Measurements from ENCODE around the gene SLC38A10.

Gene SLC38A10

DNA sequence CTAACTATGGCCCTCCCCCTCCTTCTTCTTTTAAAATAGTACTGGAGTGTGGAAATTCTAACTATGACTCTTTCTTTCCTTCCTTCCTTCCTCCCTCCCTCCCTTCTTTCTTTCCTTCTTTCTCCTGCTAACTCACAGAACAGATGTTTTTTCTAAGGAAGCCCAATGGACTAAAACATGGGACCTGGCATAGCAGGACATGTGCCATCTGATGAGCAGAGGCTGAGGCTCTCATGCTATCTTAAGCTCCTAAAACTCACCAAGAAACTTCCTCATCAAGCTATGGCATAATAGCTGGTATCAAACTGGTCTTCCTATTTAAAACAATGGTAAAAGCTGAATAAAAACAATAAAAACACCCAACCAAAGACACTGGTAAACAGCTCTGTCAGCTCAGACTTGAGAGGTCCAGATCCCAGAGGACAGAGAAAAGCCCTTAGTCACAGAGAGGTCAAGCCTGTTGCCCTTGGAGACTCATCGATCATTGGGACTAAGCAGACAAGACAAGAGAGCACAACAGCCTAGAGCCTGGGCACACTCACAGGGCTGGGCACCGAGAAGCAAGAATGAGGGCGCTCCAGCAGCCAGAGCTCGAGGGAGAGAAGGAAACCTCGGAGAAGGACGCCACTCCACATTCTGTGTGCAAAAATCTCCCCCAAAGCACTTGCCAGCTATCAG, 27.6 kb downstream of the SLC38A10 start:
- H3K9me3 ChIP-seq (ENCODE audit: control insufficient read depth, low read length) = no peaks in the 10 kb centered on the region
- H3K4me2 ChIP-seq (ENCODE audit: low read length, poor library complexity, severe bottlenecking) = no peak overlapping the region
- H3K4me3 ChIP-seq (ENCODE audit: insufficient read depth in 1 of 2, low read depth in 1 of 2, low read length in 2 of 2) = no peak overlapping the region
- H2BK12ac ChIP-seq (ENCODE audit: low read length in 2 of 2) = no peak overlapping the region
- H2BK15ac ChIP-seq (ENCODE audit: low read depth, poor library complexity, severe bottlenecking) = no peak overlapping the region
- no peak overlapping the region for H4K91ac ChIP-seq (ENCODE audit: low read length)
- H2BK120ac ChIP-seq (ENCODE audit: low read depth, low read length) = no peak overlapping the region
- H3K27ac ChIP-seq (ENCODE audit: low read length, poor library complexity, severe bottlenecking) = no peak overlapping the region
- H3K14ac ChIP-seq (ENCODE audit: low read length in 2 of 2) = no peak overlapping the region
- no peak overlapping the region for H2BK5ac ChIP-seq (ENCODE audit: low read depth, low read length, poor library complexity, severe bottlenecking)
- H3K4ac ChIP-seq (ENCODE audit: low read depth in 1 of 2, low read length in 2 of 2) = no peak overlapping the region
- H3K36me3 ChIP-seq (ENCODE audit: control insufficient read depth in 1 of 2, insufficient read depth in 2 of 2, low read depth in 1 of 2, low read length in 2 of 2) = peaks cover 66 to 68% of the 10 kb centered on the region in 2 experiments
- peak; percentile 37 for DNase-seq
- no peak overlapping the region for H3K9ac ChIP-seq (ENCODE audit: low read length)
- no peak overlapping the region for H2AFZ ChIP-seq (ENCODE audit: low read depth, low read length)
- H2AK5ac ChIP-seq (ENCODE audit: low read length, severe bottlenecking) = no peak overlapping the region
- H3K27me3 ChIP-seq (ENCODE audit: control insufficient read depth in 1 of 2, insufficient read depth in 1 of 2, low read length in 2 of 2) = no peaks in the 10 kb centered on the region
- H3K18ac ChIP-seq (ENCODE audit: low read depth in 1 of 2, low read length in 2 of 2) = no peak overlapping the region
- peaks cover 9% of the 10 kb centered on the region for H3K4me1 ChIP-seq (ENCODE audit: control insufficient read depth, insufficient read depth, low read depth, low read length)
- no peak overlapping the region for H3K23ac ChIP-seq (ENCODE audit: low read length in 2 of 2)
- peaks cover 21% of the 10 kb centered on the region for H3K79me1 ChIP-seq (replicated peaks; ENCODE audit: low read length, poor library complexity, severe bottlenecking)
- H4K8ac ChIP-seq (ENCODE audit: low read length) = no peak overlapping the region
- WGBS = 89% methylated on average over 6 of the region's 6 CpGs

DNA sequence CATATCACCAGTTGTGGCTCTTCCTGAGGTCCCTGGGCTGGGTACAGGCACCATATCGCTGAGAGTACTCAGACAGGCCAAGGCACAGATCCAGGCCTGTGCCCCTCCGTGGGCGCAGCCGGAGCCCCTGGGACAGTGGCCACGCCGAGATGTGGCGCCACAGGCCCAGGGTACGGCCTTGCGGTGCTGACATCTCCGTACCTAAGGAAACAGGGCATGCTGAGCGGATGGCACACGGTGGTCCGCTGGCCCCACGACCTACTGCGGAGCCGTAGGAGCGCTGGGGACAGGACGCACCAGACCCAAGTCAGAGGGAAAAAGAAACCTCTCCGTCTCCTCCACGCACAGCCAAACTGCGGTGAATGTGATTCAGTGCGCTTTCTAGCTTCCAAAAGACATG, 29.5 kb downstream of the SLC38A10 start:
- Histone ChIP-seq H3K36me3 (ENCODE audit: control insufficient read depth in 1 of 2, insufficient read depth in 2 of 2, low read depth in 1 of 2, low read length in 2 of 2) (peaks cover 66 to 71% of the 10 kb centered on the region in 2 experiments), H2BK120ac (ENCODE audit: low read depth, low read length) (no peak overlapping the region), H2AK5ac (ENCODE audit: low read length, severe bottlenecking) (no peak overlapping the region), H4K8ac (ENCODE audit: low read length) (no peak overlapping the region), H3K14ac (ENCODE audit: low read length in 2 of 2) (no peak overlapping the region), H3K4me1 (ENCODE audit: control insufficient read depth, insufficient read depth, low read depth, low read length) (peaks cover 7% of the 10 kb centered on the region), H3K23ac (ENCODE audit: low read length in 2 of 2) (no peak overlapping the region), H2BK15ac (ENCODE audit: low read depth, poor library complexity, severe bottlenecking) (no peak overlapping the region), H3K27me3 (ENCODE audit: control insufficient read depth in 1 of 2, insufficient read depth in 1 of 2, low read length in 2 of 2) (no peaks in the 10 kb centered on the region), H4K91ac (ENCODE audit: low read length) (no peak overlapping the region), H2BK5ac (ENCODE audit: low read depth, low read length, poor library complexity, severe bottlenecking) (no peak overlapping the region), H3K4me3 (ENCODE audit: insufficient read depth in 1 of 2, low read depth in 1 of 2, low read length in 2 of 2) (no peak overlapping the region), H3K9me3 (ENCODE audit: control insufficient read depth, low read length) (no peaks in the 10 kb centered on the region), H3K4me2 (ENCODE audit: low read length, poor library complexity, severe bottlenecking) (no peak overlapping the region), H3K79me1 (replicated peaks; ENCODE audit: low read length, poor library complexity, severe bottlenecking) (peaks cover 25% of the 10 kb centered on the region), H2BK12ac (ENCODE audit: low read length in 2 of 2) (no peak overlapping the region), H3K9ac (ENCODE audit: low read length) (no peak overlapping the region), H2AFZ (ENCODE audit: low read depth, low read length) (no peak overlapping the region), H3K27ac (ENCODE audit: low read length, poor library complexity, severe bottlenecking) (no peak overlapping the region), H3K18ac (ENCODE audit: low read depth in 1 of 2, low read length in 2 of 2) (no peak overlapping the region), H3K4ac (ENCODE audit: low read depth in 1 of 2, low read length in 2 of 2) (no peak overlapping the region)
- no peak for DNase-seq
- 99% methylated on average over 22 of the region's 22 CpGs for WGBS

DNA sequence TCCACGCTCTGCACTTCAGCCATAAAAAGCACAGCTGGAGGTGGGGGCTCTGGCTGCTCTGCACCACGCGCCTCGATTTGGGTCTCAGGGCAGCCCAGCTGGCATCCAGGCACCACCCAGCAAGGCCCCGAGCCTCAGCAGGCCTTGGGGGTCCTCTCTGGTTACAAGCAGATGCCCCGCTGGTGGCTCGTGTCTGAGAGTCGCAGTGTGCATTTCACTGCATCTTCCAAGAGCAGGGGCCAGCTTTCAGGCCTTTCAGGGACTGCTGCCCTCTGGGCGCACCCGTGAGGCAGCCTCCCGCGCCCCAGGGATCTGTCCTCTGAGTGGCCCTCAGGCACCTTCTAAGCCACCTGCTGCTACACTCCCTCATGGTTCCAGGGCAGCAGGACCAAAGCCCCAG, 30.5 kb downstream of the SLC38A10 start:
- H3K9ac ChIP-seq (ENCODE audit: low read length) = no peak overlapping the region
- H2AFZ ChIP-seq (ENCODE audit: low read depth, low read length) = no peak overlapping the region
- no peak overlapping the region for H4K8ac ChIP-seq (ENCODE audit: low read length)
- H2BK12ac ChIP-seq (ENCODE audit: low read length in 2 of 2) = no peak overlapping the region
- H2BK15ac ChIP-seq (ENCODE audit: low read depth, poor library complexity, severe bottlenecking) = no peak overlapping the region
- no peak overlapping the region for H3K27ac ChIP-seq (ENCODE audit: low read length, poor library complexity, severe bottlenecking)
- H3K18ac ChIP-seq (ENCODE audit: low read depth in 1 of 2, low read length in 2 of 2) = no peak overlapping the region
- no peak overlapping the region for H2BK5ac ChIP-seq (ENCODE audit: low read depth, low read length, poor library complexity, severe bottlenecking)
- H2BK120ac ChIP-seq (ENCODE audit: low read depth, low read length) = no peak overlapping the region
- no peaks in the 10 kb centered on the region for H3K4me1 ChIP-seq (ENCODE audit: control insufficient read depth, insufficient read depth, low read depth, low read length)
- no peak overlapping the region for H2AK5ac ChIP-seq (ENCODE audit: low read length, severe bottlenecking)
- H3K23ac ChIP-seq (ENCODE audit: low read length in 2 of 2) = no peak overlapping the region
- H3K4me3 ChIP-seq (ENCODE audit: insufficient read depth in 1 of 2, low read depth in 1 of 2, low read length in 2 of 2) = no peak overlapping the region
- no peak for DNase-seq
- 96% methylated on average over 12 of the region's 12 CpGs for WGBS
- no peak overlapping the region for H4K91ac ChIP-seq (ENCODE audit: low read length)
- H3K4ac ChIP-seq (ENCODE audit: low read depth in 1 of 2, low read length in 2 of 2) = no peak overlapping the region
- H3K27me3 ChIP-seq (ENCODE audit: control insufficient read depth in 1 of 2, insufficient read depth in 1 of 2, low read length in 2 of 2) = no peaks in the 10 kb centered on the region
- H3K79me1 ChIP-seq (replicated peaks; ENCODE audit: low read length, poor library complexity, severe bottlenecking) = peaks cover 25% of the 10 kb centered on the region
- H3K4me2 ChIP-seq (ENCODE audit: low read length, poor library complexity, severe bottlenecking) = no peak overlapping the region
- no peak overlapping the region for H3K14ac ChIP-seq (ENCODE audit: low read length in 2 of 2)
- peaks cover 65 to 74% of the 10 kb centered on the region in 2 experiments for H3K36me3 ChIP-seq (ENCODE audit: control insufficient read depth in 1 of 2, insufficient read depth in 2 of 2, low read depth in 1 of 2, low read length in 2 of 2)
- no peaks in the 10 kb centered on the region for H3K9me3 ChIP-seq (ENCODE audit: control insufficient read depth, low read length)

DNA sequence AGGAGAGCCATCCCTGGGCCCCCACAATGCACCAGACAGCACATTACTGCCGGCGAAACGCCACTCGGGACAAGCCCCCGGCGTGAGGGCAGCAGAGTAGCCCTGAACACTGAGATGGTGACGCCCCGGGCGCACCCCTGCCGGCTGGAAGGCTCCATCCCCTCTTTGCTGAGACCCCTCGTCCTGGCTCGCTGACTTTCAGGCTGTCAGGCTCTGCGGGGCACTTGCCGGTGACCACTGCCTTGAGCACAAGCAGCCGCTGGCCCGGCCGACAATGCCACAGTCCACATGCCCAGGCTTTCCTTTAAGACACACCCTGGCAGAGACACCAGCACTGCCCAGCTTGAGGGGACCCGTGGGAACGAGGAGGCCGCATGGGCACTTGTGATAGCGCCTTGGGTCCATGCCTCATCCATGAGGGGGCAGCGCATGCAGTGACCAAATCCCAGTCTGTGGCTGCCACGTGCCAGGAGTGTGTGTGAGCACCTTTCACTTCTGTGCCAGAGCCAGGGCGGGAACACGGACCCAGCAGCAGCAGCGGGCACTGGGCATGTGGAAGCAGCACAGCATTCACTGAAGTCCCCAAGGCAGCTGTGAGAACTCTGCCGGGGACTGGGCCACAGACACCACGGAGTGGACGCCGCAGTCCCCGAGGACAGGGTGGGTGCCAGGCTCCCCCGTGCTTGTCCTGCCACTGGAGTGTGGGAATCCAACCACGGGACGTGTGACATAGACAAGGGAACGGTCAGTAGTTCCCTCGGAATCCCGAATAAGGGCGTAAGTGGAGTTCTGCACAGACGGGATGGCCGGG, 31.5 kb downstream of the SLC38A10 start:
- no peak overlapping the region for H4K8ac ChIP-seq (ENCODE audit: low read length)
- H2BK120ac ChIP-seq (ENCODE audit: low read depth, low read length) = no peak overlapping the region
- peaks cover 25% of the 10 kb centered on the region for H3K79me1 ChIP-seq (replicated peaks; ENCODE audit: low read length, poor library complexity, severe bottlenecking)
- no peak overlapping the region for H3K4ac ChIP-seq (ENCODE audit: low read depth in 1 of 2, low read length in 2 of 2)
- no peak overlapping the region for H3K9ac ChIP-seq (ENCODE audit: low read length)
- no peaks in the 10 kb centered on the region for H3K4me1 ChIP-seq (ENCODE audit: control insufficient read depth, insufficient read depth, low read depth, low read length)
- no peak overlapping the region for H2AFZ ChIP-seq (ENCODE audit: low read depth, low read length)
- no peaks in the 10 kb centered on the region for H3K9me3 ChIP-seq (ENCODE audit: control insufficient read depth, low read length)
- no peaks in the 10 kb centered on the region for H3K27me3 ChIP-seq (ENCODE audit: control insufficient read depth in 1 of 2, insufficient read depth in 1 of 2, low read length in 2 of 2)
- no peak overlapping the region for H2BK5ac ChIP-seq (ENCODE audit: low read depth, low read length, poor library complexity, severe bottlenecking)
- 97% methylated on average over 40 of the region's 40 CpGs for WGBS
- no peak overlapping the region for H3K23ac ChIP-seq (ENCODE audit: low read length in 2 of 2)
- H3K4me2 ChIP-seq (ENCODE audit: low read length, poor library complexity, severe bottlenecking) = no peak overlapping the region
- H3K18ac ChIP-seq (ENCODE audit: low read depth in 1 of 2, low read length in 2 of 2) = no peak overlapping the region
- H2BK12ac ChIP-seq (ENCODE audit: low read length in 2 of 2) = no peak overlapping the region
- H2AK5ac ChIP-seq (ENCODE audit: low read length, severe bottlenecking) = no peak overlapping the region
- no peak overlapping the region for H3K4me3 ChIP-seq (ENCODE audit: insufficient read depth in 1 of 2, low read depth in 1 of 2, low read length in 2 of 2)
- no peak overlapping the region for H4K91ac ChIP-seq (ENCODE audit: low read length)
- no peak overlapping the region for H2BK15ac ChIP-seq (ENCODE audit: low read depth, poor library complexity, severe bottlenecking)
- H3K27ac ChIP-seq (ENCODE audit: low read length, poor library complexity, severe bottlenecking) = no peak overlapping the region
- H3K36me3 ChIP-seq (ENCODE audit: control insufficient read depth in 1 of 2, insufficient read depth in 2 of 2, low read depth in 1 of 2, low read length in 2 of 2) = peaks cover 65 to 79% of the 10 kb centered on the region in 2 experiments
- H3K14ac ChIP-seq (ENCODE audit: low read length in 2 of 2) = no peak overlapping the region
- no peak for DNase-seq
